Left ventricle myocardium inferior (tissue), 1 donor: ENCODE data around the gene KIAA1549. TPM values are rescaled to one million over a fixed set of nuclear protein-coding genes. Genes with fewer than 3 reads are reported as not detected.

Experiments used
- DNase-seq: peaks from one replicate; pipeline ENCODE4 v3.0.0-alpha.2; 2020
- H3K27ac ChIP-seq: fragments of 200-600 bp; replicated peaks from 2 replicates; pipeline ENCODE4 v1.8.0; 2021
- H3K27me3 ChIP-seq: fragments of 200-600 bp; 2 replicates; pipeline ENCODE4 v1.8.0; 2021; ENCODE audit warnings: low read depth
- H3K36me3 ChIP-seq: fragments of 200-600 bp; 2 replicates; pipeline ENCODE4 v1.8.0; 2021
- H3K4me1 ChIP-seq: fragments of 200-600 bp; 2 replicates; pipeline ENCODE4 v1.8.0; 2021
- H3K4me3 ChIP-seq: fragments of 200-600 bp; 2 replicates; pipeline ENCODE4 v1.8.0; 2021; ENCODE audit warnings: mild to moderate bottlenecking, moderate library complexity
- H3K9me3 ChIP-seq: fragments of 200-600 bp; replicated peaks from 2 replicates; pipeline ENCODE4 v1.8.0; 2021
- intact Hi-C: fragments of 100-400 bp; cut with micrococcal nuclease; formaldehyde crosslinking; loops from one replicate; pipeline ENCODE4 v1.11.0; 2022
- total RNA-seq: library from RNA; stranded (reverse); fragmentation: NEBNext Ultra II Directional; extraction: Animal tissue kit (Norgen Biotek cat#: 25700); gene quantifications from one replicate; pipeline ENCODE4 v1.2.1, GENCODE V29; 2021
- TF ChIP-seq, protein P1 (sequence below): fragments of 200-600 bp; IDR thresholded peaks from 2 replicates; pipeline ENCODE4 v1.8.0; 2021; ENCODE audit warnings: antibody characterized with exemption, mild to moderate bottlenecking, borderline replicate concordance
- donor health status: DM: no; HTN: yes; CAD: no; lungs with severe emphysema.

KIAA1549 gene
- total RNA-seq, 1 donor from 2014 or later, result 2.1 TPM

GRCh38 chr7:138832966-138833365 is 148.2 kb downstream of the KIAA1549 start:
- Histone ChIP-seq H3K4me1 (peaks cover 7% of the 10 kb centered on the region), H3K27ac (no peak overlapping the region), H3K9me3 (no peaks in the 10 kb centered on the region), H3K4me3 (no peak overlapping the region), H3K27me3 (no peaks in the 10 kb centered on the region), H3K36me3 (no peaks in the 10 kb centered on the region)
- no peak for DNase-seq
- TF ChIP-seq, protein P1, sequence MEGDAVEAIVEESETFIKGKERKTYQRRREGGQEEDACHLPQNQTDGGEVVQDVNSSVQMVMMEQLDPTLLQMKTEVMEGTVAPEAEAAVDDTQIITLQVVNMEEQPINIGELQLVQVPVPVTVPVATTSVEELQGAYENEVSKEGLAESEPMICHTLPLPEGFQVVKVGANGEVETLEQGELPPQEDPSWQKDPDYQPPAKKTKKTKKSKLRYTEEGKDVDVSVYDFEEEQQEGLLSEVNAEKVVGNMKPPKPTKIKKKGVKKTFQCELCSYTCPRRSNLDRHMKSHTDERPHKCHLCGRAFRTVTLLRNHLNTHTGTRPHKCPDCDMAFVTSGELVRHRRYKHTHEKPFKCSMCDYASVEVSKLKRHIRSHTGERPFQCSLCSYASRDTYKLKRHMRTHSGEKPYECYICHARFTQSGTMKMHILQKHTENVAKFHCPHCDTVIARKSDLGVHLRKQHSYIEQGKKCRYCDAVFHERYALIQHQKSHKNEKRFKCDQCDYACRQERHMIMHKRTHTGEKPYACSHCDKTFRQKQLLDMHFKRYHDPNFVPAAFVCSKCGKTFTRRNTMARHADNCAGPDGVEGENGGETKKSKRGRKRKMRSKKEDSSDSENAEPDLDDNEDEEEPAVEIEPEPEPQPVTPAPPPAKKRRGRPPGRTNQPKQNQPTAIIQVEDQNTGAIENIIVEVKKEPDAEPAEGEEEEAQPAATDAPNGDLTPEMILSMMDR, result no peak
- intact Hi-C loops, result no loop called here

DNA sequence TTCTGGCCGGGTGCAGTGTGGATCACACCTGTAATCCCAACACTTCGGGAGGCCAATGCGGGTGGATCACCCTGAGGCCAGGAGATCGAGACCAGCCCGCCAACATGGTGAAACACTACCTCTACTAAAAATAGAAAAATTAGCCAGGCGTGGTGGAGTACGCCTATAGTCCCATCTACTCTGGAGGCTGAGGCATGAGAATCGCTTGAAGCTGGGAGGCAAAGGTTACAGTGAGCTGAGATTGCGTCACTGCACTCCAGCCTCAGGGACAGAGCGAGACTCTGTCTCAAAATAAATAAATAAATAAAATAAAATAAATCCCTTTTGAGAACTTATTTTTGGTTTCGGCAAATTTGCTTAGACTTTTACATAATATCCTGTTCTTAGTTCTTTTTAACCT is 151.9 kb downstream of the KIAA1549 start:
- intact Hi-C loops, result no loop called here
- no peak for DNase-seq
- Histone ChIP-seq H3K27me3 (peaks cover 5% of the 10 kb centered on the region), H3K4me3 (no peak overlapping the region), H3K36me3 (no peaks in the 10 kb centered on the region), H3K4me1 (no peaks in the 10 kb centered on the region), H3K27ac (no peak overlapping the region), H3K9me3 (no peaks in the 10 kb centered on the region)
- TF ChIP-seq, protein P1, result no peak

DNA sequence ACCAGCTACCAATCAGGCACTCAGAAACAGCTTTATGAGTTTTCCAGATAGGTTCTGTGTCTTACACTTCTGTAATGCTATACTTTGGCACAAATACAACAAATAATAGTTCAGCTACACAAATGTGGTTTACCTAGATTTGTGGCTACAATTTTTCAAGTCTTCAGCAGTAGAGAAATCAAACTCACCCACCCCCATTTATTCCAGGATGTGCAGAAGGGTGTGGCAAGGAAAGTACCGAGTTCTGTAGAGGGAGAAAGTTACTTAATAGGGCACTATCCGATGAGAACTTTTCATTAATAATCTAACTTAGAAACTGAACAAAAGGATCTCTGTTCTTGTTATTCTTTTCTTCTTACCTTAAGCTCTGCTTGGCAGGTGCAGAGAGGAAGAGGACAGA is 152.9 kb downstream of the KIAA1549 start:
- H3K36me3 ChIP-seq, result no peaks in the 10 kb centered on the region
- no peak overlapping the region for H3K4me3 ChIP-seq
- no peak overlapping the region for H3K27ac ChIP-seq
- TF ChIP-seq, protein P1, result no peak
- H3K4me1 ChIP-seq, result no peaks in the 10 kb centered on the region
- no peak for DNase-seq
- H3K27me3 ChIP-seq, result peaks cover 5% of the 10 kb centered on the region
- H3K9me3 ChIP-seq, result no peaks in the 10 kb centered on the region
- intact Hi-C loops, result no loop called here

DNA sequence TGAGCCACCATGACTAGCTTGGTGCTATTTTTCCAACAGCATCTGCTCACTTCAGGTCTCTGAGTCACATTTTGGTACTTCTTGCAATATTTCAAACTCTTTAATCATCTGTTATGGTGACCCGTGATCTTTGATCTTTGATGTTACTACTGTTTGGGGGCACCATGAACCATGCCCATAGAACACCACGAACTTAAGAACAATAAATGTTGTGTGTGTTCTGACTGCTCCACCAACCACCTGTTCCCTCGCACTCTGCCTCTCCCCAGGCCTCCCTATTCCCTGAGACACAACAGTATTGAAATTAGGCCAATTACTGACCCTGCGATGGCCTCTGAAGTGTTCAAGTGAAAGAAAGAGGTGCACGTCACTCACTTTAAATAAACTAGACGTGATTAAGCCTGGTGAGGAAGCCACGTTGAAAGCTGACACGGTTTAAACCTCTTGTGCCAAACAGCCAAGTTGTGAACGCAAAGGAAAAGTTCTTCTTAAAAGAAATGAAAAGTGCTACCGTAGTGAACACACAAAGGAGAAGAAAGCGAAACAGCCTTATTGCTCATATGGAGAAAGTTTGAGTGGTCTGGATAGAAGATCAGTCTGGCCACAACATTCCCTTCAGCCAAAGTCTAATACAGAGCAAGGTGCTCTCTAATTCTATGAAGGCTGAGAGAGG is 156.0 kb downstream of the KIAA1549 start:
- Histone ChIP-seq H3K27me3 (peaks cover 5% of the 10 kb centered on the region), H3K36me3 (no peaks in the 10 kb centered on the region), H3K27ac (no peak overlapping the region), H3K9me3 (no peaks in the 10 kb centered on the region), H3K4me1 (no peaks in the 10 kb centered on the region), H3K4me3 (no peak overlapping the region)
- intact Hi-C loops, result no loop called here
- DNase-seq, result no peak
- TF ChIP-seq, protein P1, result no peak

GRCh38 chr7:138822867-138823535 is 158.2 kb downstream of the KIAA1549 start:
- Histone ChIP-seq H3K4me3 (no peak overlapping the region), H3K4me1 (no peaks in the 10 kb centered on the region), H3K27ac (no peak overlapping the region), H3K27me3 (peaks cover 5% of the 10 kb centered on the region), H3K9me3 (no peaks in the 10 kb centered on the region), H3K36me3 (no peaks in the 10 kb centered on the region)
- TF ChIP-seq, protein P1, result no peak
- intact Hi-C loops, result no loop called here
- DNase-seq, result no peak
